DND-41 (cell line): Measurements from ENCODE around the gene MED31.

Source experiments
- CTCF ChIP-seq: IDR thresholded peaks from 2 replicates; pipeline ENCODE4 v1.5.1; 2012; ENCODE audit warnings: borderline replicate concordance, low read length, moderate library complexity, mild to moderate bottlenecking; ENCODE audit not compliant: poor library complexity, severe bottlenecking; ENCODE audit errors: extremely low read depth
- EZH2 ChIP-seq: IDR thresholded peaks from 3 replicates; pipeline ENCODE4 v1.6.1; 2012; ENCODE audit warnings: borderline replicate concordance, low read depth, mild to moderate bottlenecking, moderate library complexity, low read length, inconsistent platforms; ENCODE audit not compliant: severe bottlenecking

- no peak for TF ChIP-seq CTCF
- TF ChIP-seq EZH2, result no peak
Observed at GRCh38 chr17:6643451-6644125, 7.8 kb downstream of the MED31 start.
